Measurements from ENCODE around the gene RBFA.

DNA sequence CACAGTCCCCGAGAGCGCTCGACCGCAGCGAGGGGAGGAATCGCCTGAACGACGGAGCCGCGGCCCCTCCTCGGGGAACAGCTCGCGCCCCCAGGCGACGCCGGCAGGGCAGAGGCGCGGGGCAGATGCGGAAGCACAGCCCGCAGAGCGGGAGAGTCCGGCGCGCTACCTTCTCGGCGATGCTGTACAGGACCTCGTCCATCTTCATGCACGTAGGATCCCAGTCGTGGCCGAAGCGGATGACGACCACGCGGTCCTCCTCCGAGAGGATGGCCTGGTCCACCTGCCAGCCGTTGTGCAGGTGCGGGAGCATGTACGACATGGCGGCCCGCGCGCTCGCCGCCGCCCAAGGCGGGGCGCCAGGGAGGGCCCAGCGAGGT, 46.2 kb upstream of the RBFA start:
- TF ChIP-seq YY1 (IDR thresholded peaks at IDR 0.05; ENCODE audit: insufficient read depth, insufficient read length) = peak; percentile 34
- TF ChIP-seq ZNF274 (IDR thresholded peaks at IDR 0.05; ENCODE audit: low read depth, low read length) = no peak

All from NT2/D1 (cell line).